Ramos (cell line): ENCODE results near the gene CFDP1.
"Not testable (repeated sequence)": the region's sequence is repeated elsewhere in the genome, so short reads cannot be mapped to it uniquely, and the experiment has no call there.

Experiments
- in situ Hi-C: fragments of 300-500 bp; cut with MboI; formaldehyde crosslinking; loops from one replicate; pipeline ENCODE4 v1.14.3; 2022; ENCODE audit warnings: low sequenced_read_pairs; ENCODE audit not compliant: unreplicated experiment

Gene CFDP1

DNA sequence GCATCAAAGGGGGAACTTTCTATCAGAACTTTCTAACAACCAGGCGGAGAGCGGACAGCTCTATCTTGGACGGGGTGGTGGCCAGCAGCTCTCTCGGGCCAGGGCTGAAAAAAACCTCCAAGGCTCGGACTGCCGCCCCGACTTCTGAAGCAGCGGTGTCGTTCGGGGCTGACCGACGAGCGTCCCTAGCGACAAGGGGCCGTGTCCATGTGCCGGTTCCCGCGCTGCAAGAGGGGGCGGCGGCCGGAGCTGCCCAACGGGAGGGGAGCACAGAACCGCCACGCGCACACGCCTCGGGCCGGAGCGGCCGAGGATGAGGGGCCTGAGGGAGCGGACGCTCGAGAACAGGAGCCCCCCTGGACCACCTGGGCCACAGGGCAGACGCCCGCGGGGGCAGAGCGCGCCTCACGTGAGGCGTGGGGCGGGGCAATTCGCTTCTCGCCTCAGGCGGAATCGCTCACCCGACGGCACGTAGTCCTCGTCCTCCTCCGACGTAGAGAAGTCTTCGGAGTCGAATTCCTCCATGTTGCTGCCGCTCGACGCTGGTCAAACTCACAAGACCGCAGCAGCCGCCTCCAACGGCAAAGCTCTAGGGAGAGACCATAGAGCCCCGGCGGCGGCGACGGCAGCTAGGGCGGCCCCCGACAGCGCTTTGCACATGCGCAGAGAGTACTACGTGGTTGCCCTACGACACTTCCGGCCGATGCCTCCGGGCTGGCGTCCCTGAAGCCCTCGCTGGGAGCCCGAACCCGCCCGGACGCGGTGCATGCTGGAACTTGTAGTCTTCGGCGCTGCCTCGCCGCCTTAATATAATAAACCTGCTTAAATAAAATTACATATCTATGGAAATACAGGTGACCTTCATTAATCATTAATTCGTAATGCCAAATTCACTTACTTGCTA, at the start of gene CFDP1:
TSS of gene CFDP1 (minus strand) at position 676 of the 904 bp plus-strand sequence. CDS start at position 525, 151 bp downstream.
- in situ Hi-C loops: no loop called here

DNA sequence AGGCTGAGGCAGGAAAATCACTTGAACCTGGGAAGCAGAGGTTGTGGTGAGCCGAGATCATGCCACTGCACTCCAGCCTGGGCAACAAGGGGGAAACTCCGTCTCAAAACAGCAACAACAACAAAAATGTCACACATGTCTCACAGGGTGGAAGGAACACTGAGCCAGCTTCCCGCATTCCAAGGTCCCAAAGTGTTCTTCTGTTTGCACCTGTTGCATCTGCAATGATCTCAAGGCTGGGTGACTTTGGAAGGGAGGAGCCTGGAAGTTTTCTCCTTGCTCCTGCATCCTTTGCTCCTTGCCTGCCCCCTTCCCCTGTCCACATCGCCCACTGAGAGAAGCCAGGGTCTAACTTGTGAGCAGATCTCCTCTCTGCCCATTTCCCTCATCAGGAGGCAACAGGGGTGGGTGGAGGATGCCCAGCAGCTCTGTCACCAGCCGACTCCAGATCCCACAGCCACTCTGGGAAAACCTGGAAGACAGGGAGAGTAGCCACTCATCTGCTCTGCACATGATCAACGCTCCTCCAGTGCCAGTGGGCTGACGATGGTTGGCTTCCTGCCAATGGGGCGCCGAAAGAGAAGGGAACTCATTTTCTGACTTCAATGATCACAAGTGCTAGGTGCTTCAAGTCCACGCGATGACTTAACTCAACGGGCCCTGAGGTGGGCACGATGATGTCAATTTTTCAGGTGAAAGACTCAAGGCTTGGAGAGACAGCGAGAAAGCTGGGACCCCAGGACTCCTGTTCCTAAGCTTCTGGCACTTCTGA, 49.3 kb upstream of the CFDP1 start:
- in situ Hi-C loops: loop anchor here (10.0 kb wide), 1 partner anchor 282 kb away; no protein-coding TSS in a partner anchor

DNA sequence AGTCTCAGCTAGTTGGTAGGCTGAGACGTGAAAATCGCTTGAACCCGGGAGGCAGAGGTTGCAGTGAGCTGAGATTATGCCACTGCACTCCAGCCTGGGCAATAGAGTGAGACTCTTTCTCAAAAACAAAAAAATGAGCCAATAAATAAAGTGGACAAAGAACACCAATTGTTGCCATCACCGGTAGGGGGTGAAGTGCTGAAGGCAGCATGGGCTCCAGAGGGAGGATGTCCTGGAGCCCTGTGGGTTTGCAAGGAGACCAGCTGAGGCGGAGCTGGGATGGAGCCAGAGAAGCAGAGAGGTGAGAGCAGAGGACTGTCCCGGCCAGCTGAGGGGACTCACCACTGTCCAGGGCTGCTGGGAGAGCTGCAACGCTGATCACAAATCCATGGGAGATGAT, 48.2 kb upstream of the CFDP1 start:
- in situ Hi-C loops: loop anchor here (10.0 kb wide), 1 partner anchor 283 kb away; no protein-coding TSS in a partner anchor

DNA sequence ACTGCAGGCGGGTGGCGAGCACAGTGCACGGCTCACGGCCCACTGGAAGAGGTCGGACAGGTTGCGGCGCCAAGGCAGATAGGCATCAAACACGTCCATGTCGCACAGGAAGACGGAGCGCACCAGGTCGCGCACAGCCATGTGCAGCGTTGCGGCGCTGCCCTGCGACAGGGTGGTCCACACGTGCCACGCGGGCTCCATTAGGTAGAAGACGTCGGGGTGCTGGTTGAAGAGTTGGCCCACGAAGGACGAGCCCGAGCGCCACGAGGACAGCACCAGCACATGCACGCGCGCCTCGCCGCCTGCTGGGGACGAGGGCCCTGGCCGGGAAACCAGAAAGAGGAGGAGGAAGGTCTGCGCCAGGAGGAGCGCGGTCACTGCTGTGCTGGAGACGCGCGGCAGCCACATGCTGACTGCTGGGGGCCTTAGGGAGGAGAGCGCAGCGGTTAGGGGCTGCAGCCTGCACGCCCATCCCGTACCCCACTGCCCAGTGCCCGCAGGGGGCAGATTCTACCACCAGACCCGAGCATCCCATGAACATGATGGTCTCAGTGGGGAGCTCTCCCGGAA, 46.2 kb upstream of the CFDP1 start:
- in situ Hi-C loops: loop anchor here (5.0 kb wide), 1 partner anchor 38 kb away; no protein-coding TSS in a partner anchor

DNA sequence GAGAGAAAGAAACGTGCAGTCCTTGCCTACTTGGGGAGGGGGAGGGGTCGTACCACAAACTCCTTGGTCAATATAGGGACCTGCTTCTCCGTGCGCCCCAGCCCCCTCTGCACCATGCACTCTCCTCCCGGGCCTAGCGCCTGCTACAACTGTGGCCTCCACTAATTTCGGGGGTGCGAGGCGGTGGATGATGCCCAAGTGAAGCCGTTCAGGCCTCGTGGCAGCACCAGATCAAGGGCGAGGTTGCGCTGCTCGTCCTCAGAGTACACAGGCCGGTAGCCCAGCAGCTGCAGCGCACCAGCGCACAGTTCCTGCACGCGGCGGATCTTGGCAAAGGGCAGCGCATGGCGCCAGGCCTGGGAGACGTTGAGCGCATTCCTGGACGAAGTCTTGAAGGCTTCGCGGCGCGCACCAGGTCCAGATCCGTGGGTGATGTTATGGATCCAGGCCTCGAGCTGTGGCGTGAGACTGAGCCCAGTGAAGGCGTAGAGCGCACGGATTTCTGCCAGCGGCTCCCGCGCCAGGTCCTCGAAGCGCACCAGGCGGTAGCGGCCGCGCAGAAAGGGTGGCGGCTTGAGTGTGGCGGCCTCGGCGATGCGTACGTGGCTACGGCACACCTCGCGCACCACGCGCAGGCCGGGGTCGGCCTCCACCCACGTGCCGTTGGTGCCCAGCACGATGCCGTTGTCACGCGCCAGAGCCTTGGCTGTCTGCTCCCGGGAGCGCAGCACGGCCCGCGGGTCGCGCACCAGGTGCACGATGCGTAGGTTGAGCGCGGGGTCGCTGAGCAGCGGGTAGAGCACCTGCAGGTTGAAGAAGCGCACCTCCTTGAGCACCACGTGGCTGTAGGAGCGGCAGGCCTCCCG, 45.4 kb upstream of the CFDP1 start:
- in situ Hi-C loops: loop anchor here (5.0 kb wide), 1 partner anchor 39 kb away; no protein-coding TSS in a partner anchor

DNA sequence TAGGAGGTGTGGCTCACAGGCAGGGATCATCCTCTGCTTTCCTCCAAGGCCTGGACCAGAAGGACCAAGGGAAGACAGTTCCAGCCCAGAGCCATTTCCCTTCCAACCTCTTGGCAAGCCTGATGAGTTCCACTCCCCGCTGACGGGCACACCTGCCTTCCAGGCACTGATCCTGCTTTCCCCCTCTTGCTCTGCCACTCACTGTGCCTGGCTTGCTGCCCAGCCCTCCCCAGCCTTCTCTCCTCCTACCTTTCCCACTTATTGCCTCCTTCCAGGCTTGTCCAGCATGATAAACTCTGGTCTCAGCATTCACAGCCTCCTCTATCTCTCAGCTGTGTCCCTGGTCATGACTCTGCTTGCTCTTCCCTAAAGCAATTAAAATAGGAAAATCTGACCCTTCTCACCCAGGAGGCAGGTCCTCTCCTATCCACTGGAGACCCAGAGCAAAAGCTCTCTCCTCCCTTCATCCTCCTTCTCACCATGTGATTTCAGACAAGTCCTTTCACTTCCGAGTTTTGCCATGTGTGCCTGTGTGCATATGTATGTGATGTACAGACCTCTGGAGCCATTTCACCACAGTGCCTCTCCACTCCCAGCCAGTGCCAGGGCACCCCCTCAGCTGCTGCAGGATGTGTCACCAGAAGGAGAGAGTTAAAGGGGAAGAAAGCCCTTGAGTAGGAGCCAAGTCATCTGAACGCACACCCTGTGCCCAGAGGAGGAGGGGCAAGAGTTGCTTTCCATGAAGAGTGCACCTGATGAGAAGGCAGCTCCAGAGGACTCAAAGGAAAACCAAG, 44.6 kb upstream of the CFDP1 start:
- in situ Hi-C loops: loop anchor here (5.0 kb wide), 1 partner anchor 39 kb away; no protein-coding TSS in a partner anchor

DNA sequence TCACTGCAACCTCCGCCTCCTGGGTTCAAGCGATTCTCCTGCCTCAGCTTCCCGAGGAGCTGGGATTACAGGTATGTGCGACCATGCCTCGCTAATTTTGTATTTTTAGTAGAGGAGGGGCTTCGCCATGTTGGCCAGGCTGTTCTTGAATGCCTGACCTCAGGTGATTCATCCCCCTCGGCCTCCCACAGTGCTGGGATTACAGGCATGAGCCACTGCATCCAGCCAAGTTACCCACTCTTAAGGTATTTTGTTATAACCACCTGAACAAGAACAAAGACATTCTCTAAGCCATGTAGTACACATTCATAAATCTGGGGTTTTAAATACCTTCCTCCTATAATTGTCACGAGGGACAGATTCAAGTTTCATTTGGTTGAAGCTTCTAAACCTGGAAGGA, 43.5 kb upstream of the CFDP1 start:
- in situ Hi-C loops: loop anchor here (5.0 kb wide), 1 partner anchor 40 kb away; no protein-coding TSS in a partner anchor

DNA sequence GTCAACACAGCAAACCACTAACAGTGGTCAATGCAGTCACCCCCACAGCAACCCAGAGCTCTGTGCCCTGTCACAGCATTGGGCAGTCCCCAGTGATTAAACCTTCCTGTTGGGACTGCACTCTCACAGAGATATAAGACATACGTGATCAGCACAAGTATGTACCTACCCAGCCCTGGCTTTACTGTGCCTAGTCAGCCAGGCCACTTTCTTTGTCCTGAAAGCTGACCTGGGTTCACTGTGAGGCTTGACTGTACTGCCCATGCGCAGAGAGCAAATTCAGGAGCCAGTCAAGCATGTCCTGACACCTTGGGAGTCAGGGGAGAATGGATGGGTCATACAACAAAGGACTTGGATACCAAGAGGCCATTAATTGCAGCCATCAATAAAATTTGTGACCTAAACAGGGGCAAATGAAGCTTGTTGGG, 42.1 kb upstream of the CFDP1 start:
- in situ Hi-C loops: loop anchor here (5.0 kb wide), 1 partner anchor 42 kb away; no protein-coding TSS in a partner anchor

DNA sequence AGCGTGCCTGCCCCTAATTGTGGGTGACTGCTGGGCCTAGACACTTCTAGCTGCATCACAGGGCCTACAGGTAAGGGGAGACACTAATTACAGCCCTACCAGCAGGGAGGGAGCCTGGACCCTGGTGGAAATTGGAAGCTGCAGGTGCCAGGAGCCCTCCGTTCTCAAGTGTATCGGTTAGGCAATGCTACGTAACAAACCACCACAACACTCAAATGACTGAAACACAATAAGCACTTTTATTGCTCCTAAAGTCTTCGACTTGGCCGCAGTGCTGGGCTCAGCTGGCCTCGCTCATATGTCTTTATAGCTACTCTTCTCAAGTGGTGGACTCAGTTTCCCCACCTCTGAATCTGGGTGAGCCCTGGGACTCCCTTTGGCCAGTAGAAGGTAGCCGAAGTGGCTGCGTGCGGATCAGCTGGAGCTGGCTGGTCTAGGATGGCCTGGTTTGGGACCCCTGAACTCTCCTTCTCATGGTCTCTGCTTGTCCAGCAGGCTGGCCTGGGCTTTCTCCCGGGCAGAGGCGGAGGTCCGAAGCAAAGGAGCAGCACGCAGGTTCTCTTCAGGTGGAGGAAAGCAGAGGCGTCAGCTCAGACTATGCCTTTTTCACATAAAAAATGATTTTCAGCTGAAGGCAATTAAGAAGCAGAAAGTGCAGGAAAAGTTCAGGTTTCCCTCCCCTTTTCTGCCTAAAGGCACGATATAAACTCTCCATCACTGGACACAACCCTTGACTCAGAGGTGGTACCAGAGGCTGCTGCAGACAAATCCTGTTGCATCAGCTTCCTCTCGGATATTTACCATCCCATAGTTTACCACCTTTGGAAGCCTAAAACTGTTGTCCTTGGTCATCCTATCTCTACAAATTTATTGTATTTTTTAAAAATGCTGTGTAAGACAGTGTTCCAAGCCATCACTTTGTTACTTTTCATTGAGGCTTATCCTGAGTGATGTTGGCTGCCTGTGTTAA, 39.9 kb upstream of the CFDP1 start:
- in situ Hi-C loops: no loop called here

DNA sequence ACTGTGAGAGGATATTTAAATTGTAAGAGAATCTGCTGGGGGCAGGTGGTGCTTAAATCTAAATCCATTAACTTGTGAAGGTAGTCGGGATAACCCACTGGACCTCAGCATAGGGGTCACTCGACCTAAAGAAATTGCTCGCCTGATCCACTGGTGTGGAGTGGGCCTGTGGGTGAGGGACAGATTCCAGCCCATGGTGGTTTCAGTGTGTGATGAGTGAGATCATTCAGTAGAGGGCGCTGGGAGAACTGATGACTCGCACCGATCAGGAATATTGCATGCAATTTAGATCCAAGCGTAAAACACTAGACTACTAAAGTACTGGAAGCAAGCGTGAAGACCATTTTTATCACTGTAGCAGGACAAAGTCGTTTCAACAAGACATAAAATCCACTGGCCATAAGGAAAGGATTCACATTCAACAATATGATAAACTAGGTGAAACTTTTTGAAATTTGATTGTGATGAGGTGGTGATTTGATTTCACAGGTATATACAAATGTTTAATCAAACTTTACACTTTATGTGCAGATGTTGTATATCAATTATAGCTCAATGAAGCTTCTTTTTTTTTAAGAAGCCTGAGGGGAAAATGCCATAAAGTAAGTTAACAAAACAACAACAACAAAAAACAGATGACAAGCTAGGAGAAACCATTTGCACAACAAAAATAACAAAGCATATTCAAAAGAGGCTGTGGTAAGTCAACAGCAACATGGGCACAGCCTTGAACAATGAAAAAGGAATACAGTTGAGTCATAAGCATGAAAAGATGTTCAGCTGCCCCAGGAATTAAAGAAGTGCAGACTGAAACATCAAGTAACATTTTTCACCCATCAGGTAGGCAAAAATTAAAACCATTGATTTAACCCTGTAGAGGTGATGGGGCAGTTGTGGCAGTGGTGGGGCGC, 38.7 kb upstream of the CFDP1 start:
- in situ Hi-C loops: no loop called here

DNA sequence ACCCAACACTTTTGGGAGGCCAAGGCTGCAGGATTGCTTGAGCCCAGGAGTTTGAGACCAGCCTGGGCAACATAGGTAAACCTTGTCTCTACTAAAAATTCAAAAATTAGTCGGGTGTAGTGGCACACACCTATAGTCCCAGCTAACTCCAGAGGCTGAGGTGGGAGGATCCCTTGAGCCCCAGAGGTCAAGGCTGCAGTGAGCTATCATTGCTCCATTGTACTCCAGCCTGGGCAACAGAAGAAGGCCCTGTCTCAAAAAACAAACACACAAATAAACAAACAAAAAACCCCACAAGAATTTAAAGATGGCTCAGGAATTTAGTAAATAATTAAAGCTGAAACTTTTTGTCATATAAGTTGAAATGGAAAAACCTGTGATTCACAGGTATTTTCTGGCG, 33.5 kb upstream of the CFDP1 start:
- in situ Hi-C loops: no loop called here

DNA sequence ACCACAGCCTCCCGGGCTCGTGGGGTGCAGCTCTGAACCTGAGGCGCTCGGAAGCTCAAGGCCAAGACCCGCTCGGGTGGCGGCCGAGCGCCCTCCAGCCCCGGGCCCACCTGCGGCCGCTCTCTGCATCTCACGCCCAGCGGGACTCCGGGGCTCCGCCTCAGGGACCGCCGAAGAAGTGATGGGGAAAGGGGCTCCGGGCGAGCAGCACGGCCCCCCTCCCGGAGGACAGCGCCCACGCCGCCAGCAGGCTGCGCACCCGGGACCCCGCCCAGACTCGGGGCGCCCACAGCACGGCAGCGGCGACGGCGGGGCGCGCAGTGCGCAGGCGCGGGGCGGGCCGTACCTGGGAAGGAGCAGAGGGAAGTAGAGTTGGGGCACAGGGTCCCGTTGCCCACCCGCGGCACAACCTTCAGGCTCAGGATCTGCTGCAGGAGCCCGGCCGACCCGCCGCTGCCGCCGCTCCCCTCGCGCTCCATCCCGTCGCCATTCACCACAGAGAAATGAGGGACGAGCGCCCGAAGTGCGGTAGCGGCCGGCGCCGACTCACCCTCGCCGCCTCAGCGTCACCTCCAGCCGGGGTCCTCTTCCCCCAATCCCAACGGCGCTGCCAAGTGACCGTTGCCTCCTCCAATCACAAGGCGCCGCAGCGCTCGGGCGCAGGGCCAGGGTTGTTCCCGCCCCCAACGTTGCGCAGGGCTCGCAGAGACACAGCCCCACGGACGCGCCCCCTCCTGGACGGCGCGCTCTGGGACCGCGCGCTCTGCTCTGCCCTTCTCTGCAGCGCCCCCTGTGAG, 31.0 kb upstream of the CFDP1 start, which contains the start of gene TMEM170A:
TSS of gene TMEM170A (minus strand) at position 568 of the 797 bp plus-strand sequence. CDS start at position 479, 89 bp downstream.
- in situ Hi-C loops: no loop called here

DNA sequence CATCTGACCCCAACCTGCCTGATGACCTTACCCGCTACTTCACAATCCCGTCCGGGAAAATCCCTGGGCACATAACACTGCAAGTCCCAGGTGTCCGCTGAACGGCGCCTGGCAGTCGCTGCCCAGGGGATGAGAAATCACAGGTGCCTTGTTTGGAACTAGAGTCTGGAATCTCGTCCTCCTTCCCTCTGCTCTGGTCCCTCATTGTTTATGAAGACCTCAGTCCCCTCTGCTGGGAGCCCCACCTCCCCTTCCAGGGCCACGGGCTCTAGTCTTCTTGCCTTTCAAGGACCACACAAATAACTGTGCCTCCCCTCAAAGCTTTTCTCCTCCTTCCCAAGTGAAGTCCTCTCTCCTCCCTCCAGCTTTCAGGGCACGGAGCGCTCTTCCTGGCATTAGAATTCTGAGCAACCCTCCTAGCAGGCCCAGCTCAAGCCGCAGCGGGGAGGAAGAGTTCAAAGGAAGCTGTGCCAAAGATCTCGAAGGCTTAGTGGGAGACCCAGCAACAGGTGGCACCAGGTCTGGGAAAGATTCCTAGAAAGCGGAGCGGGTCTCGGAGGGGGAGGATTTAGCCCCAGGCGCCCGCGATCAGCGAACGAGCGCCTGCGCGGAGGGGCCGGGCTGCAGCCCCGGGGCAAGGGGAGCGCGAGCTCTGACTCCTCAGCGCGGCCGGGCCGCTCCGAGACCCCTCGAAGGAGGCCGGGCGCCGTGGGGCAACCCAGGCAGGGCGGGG, 30.3 kb upstream of the CFDP1 start:
- in situ Hi-C loops: not testable (repeated sequence)

DNA sequence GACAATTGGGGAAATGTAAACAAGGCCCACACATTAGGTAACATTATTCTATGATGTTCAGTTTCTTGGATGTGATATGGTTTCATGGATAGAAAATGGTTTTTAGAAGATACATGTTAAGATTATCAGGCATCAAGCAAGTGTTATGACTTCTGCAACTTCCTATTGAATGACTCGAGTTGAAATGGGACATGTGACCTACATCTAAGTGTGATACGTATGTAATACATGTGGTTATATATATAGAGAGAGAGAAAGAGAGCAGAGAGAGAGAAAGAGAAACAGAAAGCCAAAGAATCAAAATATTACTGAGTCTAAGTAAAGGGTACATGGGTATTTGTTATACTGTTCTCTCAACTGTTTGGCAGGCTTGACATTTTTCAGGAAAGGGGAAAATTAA, 29.5 kb upstream of the CFDP1 start:
- in situ Hi-C loops: no loop called here

DNA sequence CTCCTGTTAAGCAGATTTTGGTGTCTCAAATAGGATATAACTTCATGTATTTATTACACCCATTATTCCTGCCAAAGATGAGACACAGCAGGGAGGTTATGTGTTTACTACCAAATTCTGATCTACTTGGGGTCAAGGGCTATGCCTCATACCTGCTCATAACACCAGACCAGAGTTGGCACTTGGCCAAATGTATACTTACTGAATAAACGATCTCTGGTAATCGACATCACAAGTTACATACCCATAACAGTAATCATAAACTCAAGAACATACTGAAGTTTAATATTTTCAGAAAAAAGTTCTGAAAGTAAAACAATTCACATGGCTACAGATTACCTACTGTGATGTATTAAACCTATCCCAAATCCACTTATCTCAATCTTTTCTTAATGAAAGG, 28.3 kb upstream of the CFDP1 start:
- in situ Hi-C loops: no loop called here
